Dermis blood vessel endothelial cell (primary cell): ENCODE results near the gene NPSR1. TPM values are rescaled to one million over a fixed set of nuclear protein-coding genes. Genes with fewer than 3 reads are reported as not detected.
"Not testable (repeated sequence)": the region's sequence is repeated elsewhere in the genome, so short reads cannot be mapped to it uniquely, and the experiment has no call there.

Experiments used
- DNase-seq: peaks from one replicate; pipeline ENCODE4 v3.0.0; 2010
- total RNA-seq: library from RNA; depleted of rRNA; stranded (reverse); fragments of >200 nt; gene quantifications from 2 replicates; pipeline ENCODE4 v1.2.3, GENCODE V29; 2014

The NPSR1 gene
- total RNA-seq, 1 donor from 2014 or later: not detected

DNA sequence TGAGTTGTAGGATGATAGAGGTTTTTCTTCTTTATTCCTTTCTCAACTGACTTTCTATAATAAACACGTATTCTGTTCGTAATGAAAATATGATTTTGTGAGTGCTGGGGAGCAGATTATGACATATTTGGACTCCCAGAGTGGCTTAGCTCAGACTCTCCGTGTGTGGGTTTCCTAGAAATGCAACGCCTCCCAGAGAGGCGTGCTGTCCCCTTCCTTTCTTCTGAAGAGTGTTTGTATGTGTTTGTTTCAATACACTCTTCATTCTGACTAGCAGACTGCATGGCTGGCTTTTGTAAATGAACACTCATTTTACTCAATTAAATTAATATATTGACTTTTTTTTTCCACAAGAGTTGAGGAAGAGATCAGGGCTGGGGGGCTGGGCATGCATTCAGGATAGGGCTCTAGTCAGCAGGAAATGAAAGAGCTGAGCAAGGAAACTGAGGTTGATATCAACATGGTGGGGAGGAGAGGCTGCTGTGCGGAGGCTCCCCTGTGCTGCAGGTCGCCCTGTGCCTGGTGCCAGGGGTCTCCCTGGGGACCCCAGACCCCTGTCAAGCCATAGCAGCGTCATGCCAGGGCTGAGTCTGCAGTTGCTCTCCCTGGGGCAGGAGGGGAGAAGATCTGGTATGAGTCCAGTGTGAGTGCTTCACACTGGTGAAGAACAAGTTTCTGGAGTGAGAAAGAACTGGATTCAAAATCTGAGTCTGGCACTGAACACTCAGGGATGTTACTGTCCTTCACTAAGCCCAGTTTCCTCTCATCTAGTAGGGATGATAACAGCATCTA is 221.1 kb downstream of the NPSR1 start:
- DNase-seq: not testable (repeated sequence)

- no peak for DNase-seq
These were observed 221.9 kb downstream of the NPSR1 start for GRCh38 chr7:34879871-34880270.

DNA sequence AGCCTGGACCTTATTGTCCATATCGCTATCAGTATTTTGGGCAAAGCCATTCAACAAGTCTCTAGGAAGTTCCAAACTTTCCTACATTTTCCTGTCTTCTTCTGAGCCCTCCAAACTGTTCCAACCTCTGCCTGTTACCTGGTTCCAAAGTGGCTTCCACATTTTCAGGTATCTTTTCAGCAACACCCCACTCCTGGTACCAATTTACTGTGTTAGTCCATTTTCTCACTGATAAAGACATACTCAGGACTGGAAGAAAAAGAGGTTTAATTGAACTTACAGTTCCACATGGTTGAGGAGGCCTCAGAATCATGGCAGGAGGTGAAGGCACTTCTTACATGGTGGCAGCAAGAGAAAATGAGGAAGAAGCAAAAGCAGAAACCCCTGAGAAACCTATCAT is 225.8 kb downstream of the NPSR1 start:
- DNase-seq: not testable (repeated sequence)

DNA sequence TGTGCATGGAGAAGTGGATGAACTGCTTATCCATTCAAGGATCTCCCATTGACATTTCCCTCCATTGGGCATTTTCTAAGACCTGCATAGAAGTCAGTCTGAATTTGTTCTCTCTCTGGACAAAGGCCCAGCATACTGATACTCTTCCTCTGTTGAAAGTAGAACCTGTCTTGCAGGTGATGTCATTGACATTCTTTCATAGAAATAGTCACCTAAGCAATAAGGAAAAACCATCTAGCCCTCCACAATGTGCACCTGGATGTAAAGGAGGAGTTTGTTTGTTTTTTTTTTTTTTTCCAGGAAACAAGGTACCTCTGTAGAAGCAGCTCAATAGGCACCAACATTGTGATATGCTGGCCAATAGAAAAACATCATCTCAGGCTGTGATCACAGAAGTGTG is 228.8 kb downstream of the NPSR1 start:
- no peak for DNase-seq

- no peak for DNase-seq
These were observed 231.9 kb downstream of the NPSR1 start for GRCh38 chr7:34889951-34890350.

DNA sequence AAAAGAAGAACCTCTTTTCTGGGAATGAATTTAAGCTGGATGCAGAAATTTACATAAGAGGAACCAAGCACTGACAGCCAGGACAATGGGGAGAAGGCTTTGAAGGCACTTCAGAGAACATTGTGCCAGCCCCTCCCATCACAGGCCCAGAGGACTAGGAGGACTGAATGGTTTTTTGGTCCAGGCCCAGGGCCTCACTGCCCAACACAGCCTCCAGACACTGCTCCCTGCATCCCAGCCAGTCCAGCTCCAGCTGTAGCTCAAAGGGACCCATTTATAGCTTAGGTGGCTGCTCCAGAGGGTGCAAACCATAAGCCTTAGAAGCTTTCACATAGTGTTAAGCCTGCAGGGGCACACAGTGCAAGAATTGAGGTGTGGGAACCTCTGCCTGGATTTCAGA is 237.2 kb downstream of the NPSR1 start:
- DNase-seq: no peak
